ENCODE measurements around the gene MYRF.

MYRF gene

DNA sequence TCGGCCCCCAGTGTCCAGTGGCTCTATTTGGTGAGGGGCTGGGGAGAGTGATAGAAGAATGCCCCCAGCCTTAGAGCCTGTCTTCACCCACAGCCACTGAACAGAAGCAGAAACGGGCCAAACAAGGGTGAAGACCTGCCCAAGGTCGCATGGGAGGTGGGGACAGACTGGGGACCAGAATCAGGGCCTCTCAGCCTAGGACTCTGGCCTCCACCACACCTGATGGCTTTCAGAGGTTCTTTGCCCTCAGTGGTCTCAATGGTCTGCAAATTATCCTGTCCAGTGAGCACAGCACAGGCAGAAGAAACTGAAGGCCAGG lies 4.5 kb upstream of the MYRF start:
- Histone ChIP-seq H3K36me3 (ENCODE audit: insufficient read depth, low read length) (no peaks in the 10 kb centered on the region), H3K27me3 (ENCODE audit: insufficient read depth, low read length, poor library complexity) (no peaks in the 10 kb centered on the region), H3K4me1 (ENCODE audit: insufficient read depth, low read length) (no peaks in the 10 kb centered on the region), H3K27ac (ENCODE audit: low read length) (no peak overlapping the region), H3K79me2 (ENCODE audit: insufficient read depth, low read length) (no peaks in the 10 kb centered on the region), H3K4me2 (ENCODE audit: insufficient read depth, low read length) (no peak overlapping the region), H2AFZ (ENCODE audit: low read depth, low read length) (no peak overlapping the region), H3K9ac (ENCODE audit: low read depth, low read length) (no peak overlapping the region), H4K20me1 (ENCODE audit: insufficient read depth, low read length) (peaks cover 4% of the 10 kb centered on the region), H3K9me3 (ENCODE audit: insufficient read depth, low read length, severe bottlenecking) (no peaks in the 10 kb centered on the region), H3K4me3 (ENCODE audit: low read depth in 1 of 2, low read length in 2 of 2) (no peak overlapping the region)
- no peak for DNase-seq
- TF ChIP-seq EZH2 (IDR thresholded peaks at IDR 0.05; ENCODE audit: borderline replicate concordance, low read depth, low read length, severe bottlenecking): no peak
- TF ChIP-seq, protein P1, sequence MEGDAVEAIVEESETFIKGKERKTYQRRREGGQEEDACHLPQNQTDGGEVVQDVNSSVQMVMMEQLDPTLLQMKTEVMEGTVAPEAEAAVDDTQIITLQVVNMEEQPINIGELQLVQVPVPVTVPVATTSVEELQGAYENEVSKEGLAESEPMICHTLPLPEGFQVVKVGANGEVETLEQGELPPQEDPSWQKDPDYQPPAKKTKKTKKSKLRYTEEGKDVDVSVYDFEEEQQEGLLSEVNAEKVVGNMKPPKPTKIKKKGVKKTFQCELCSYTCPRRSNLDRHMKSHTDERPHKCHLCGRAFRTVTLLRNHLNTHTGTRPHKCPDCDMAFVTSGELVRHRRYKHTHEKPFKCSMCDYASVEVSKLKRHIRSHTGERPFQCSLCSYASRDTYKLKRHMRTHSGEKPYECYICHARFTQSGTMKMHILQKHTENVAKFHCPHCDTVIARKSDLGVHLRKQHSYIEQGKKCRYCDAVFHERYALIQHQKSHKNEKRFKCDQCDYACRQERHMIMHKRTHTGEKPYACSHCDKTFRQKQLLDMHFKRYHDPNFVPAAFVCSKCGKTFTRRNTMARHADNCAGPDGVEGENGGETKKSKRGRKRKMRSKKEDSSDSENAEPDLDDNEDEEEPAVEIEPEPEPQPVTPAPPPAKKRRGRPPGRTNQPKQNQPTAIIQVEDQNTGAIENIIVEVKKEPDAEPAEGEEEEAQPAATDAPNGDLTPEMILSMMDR (IDR thresholded peaks at IDR 0.05; ENCODE audit: borderline replicate concordance, extremely low read depth, low read length, poor library complexity, severe bottlenecking): no peak
- peak; percentile 30; the same call in 1 of the 3 replicates for ATAC-seq (ENCODE audit: insufficient read depth, low read depth)

DNA sequence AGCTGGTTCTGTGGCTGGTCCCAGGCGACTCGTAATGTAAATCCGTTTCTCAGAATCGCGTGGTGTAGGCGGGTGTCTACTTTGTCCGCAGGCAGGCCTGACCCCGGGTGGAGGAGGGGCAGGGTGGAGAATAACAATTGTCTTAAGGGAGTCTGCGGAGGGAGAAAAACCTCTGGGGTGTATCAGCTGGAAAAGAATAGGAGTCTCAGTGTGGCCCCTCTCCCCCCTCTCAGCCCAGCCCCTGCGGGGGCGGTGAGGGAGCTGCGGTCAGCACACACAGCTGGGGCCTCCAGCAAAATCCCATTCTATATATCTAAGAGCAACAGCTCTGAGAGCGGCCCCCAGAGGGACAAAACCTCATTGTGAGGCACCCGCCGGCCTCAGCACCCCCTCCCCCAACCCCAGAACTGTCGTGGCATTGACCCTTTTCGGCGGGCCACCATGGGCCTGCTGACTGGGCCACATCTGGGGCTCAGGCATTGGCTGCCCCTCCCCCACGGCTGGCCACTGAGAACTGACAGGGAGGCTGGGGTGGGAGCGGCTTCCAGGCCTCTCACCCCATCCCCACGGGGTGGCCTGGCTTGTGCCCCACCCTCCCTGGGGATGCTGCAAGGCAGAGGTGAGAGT lies 2.7 kb upstream of the MYRF start:
- TF ChIP-seq, protein P1 (IDR thresholded peaks at IDR 0.05; ENCODE audit: borderline replicate concordance, extremely low read depth, low read length, poor library complexity, severe bottlenecking): no peak
- TF ChIP-seq EZH2 (IDR thresholded peaks at IDR 0.05; ENCODE audit: borderline replicate concordance, low read depth, low read length, severe bottlenecking): no peak
- no peak overlapping the region for H3K27ac ChIP-seq (ENCODE audit: low read length)
- H3K4me3 ChIP-seq (ENCODE audit: low read depth in 1 of 2, low read length in 2 of 2): no peak overlapping the region
- H3K9me3 ChIP-seq (ENCODE audit: insufficient read depth, low read length, severe bottlenecking): no peaks in the 10 kb centered on the region
- no peak overlapping the region for H3K4me2 ChIP-seq (ENCODE audit: insufficient read depth, low read length)
- H3K36me3 ChIP-seq (ENCODE audit: insufficient read depth, low read length): no peaks in the 10 kb centered on the region
- no peaks in the 10 kb centered on the region for H3K79me2 ChIP-seq (ENCODE audit: insufficient read depth, low read length)
- no peak overlapping the region for H2AFZ ChIP-seq (ENCODE audit: low read depth, low read length)
- ATAC-seq (ENCODE audit: insufficient read depth, low read depth) (no peak), DNase-seq (no peak)
- H3K9ac ChIP-seq (ENCODE audit: low read depth, low read length): no peak overlapping the region
- no peaks in the 10 kb centered on the region for H3K27me3 ChIP-seq (ENCODE audit: insufficient read depth, low read length, poor library complexity)
- peaks cover 4% of the 10 kb centered on the region for H4K20me1 ChIP-seq (ENCODE audit: insufficient read depth, low read length)
- H3K4me1 ChIP-seq (ENCODE audit: insufficient read depth, low read length): no peaks in the 10 kb centered on the region

DNA sequence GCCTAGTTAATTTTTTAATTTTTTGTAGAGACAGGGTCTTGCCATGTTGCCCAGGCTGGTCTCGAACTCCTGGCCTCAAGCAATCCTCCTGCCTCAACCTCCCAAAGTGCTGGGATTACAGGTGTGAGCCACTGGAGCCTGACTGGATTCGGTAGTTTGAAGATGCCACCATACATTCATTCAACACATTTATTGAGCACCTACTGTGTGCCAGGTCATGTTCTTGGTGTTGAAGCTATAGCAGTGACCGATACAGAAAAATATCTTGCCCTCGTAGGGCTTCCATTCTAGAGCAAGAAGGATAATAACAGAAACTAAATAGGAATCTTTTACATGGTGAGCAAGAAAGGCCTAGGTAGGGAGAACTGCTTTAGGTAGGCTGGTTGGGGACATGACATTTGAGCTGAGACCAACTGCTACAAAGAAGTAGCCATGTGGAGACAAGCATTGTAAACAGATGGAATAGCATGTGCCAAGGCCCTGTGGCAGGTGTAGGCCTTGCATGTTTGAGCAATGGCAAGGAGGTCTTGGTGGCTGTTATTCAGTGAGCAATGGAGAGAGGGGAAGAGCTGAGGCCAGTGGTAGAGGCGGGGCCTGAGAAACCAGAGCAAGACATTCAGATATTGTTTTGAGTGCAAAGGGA lies 1.7 kb upstream of the MYRF start:
- no peak for ATAC-seq (ENCODE audit: insufficient read depth, low read depth)

More for the DNA sequence above, 1.7 kb upstream of the MYRF start:
- TF ChIP-seq, protein P1 (IDR thresholded peaks at IDR 0.05; ENCODE audit: borderline replicate concordance, extremely low read depth, low read length, poor library complexity, severe bottlenecking): no peak
- Histone ChIP-seq H3K4me3 (ENCODE audit: low read depth in 1 of 2, low read length in 2 of 2) (no peak overlapping the region), H4K20me1 (ENCODE audit: insufficient read depth, low read length) (peaks cover 4% of the 10 kb centered on the region), H3K27me3 (ENCODE audit: insufficient read depth, low read length, poor library complexity) (no peaks in the 10 kb centered on the region), H3K36me3 (ENCODE audit: insufficient read depth, low read length) (no peaks in the 10 kb centered on the region), H3K4me2 (ENCODE audit: insufficient read depth, low read length) (no peak overlapping the region), H3K79me2 (ENCODE audit: insufficient read depth, low read length) (no peaks in the 10 kb centered on the region), H3K27ac (ENCODE audit: low read length) (no peak overlapping the region), H3K4me1 (ENCODE audit: insufficient read depth, low read length) (no peaks in the 10 kb centered on the region), H2AFZ (ENCODE audit: low read depth, low read length) (no peak overlapping the region), H3K9me3 (ENCODE audit: insufficient read depth, low read length, severe bottlenecking) (no peaks in the 10 kb centered on the region), H3K9ac (ENCODE audit: low read depth, low read length) (no peak overlapping the region)
- DNase-seq: no peak

Measured in DND-41 (cell line).